Panc1 (cell line): ENCODE data around the gene CLSTN3. TPM values are rescaled to one million over a fixed set of nuclear protein-coding genes. Genes with fewer than 3 reads are reported as not detected.
"Not testable (repeated sequence)": the region's sequence is repeated elsewhere in the genome, so short reads cannot be mapped to it uniquely, and the experiment has no call there.

Source experiments
- ATAC-seq: fragments of 200-7000 bp; cut with Tn5 transposase; 2 replicates; pipeline ENCODE4 v1.9.1; 2020; ENCODE audit warnings: mild to moderate bottlenecking, moderate library complexity
- BruUV-seq: library from RNA; stranded (reverse); fragments of 400-500 nt; replicated peaks from 2 replicates; lab custom pipeline; 2021; lab: Mats Ljungman, UMichigan
- CTCF ChIA-PET: fragments of 300-600 bp; sonication (Branson Sonifier 250); formaldehyde crosslinking; loops from one replicate; lab custom pipeline; 2022; ENCODE audit warnings: antibody characterized with exemption; lab: Charles Lee
- POLR2A ChIA-PET: fragments of 300-600 bp; sonication (Branson Sonifier 250); formaldehyde crosslinking; loops from one replicate; lab custom pipeline; 2022; ENCODE audit warnings: antibody characterized with exemption; lab: Charles Lee
- DNase-seq: peaks from one replicate; pipeline ENCODE4 v3.0.0-alpha.2; 2010; ENCODE audit warnings: low read depth, low spot score
- H3K27ac ChIP-seq: 2 replicates; pipeline ENCODE4 v1.5.1; 2011; ENCODE audit warnings: mild to moderate bottlenecking, low read length, inconsistent platforms
- H3K27me3 ChIP-seq: fragments of 200-500 bp; sonication (Bioruptor generic); 2 replicates; pipeline ENCODE4 v1.6.0; 2014; ENCODE audit warnings: low read length, inconsistent platforms; ENCODE audit not compliant: control insufficient read depth, insufficient read depth
- H3K36me3 ChIP-seq: fragments of 200-500 bp; sonication (Bioruptor generic); 2 replicates; pipeline ENCODE4 v1.5.1; 2014; ENCODE audit warnings: inconsistent platforms, mild to moderate bottlenecking, low read length, moderate library complexity; ENCODE audit not compliant: control insufficient read depth, insufficient read depth
- H3K4me1 ChIP-seq: 2 replicates; pipeline ENCODE4 v1.5.1; 2011; ENCODE audit warnings: inconsistent platforms, mild to moderate bottlenecking, low read length, moderate library complexity; ENCODE audit not compliant: control insufficient read depth, insufficient read depth
- H3K4me3 ChIP-seq, 2 experiments: 2 replicates each; pipeline ENCODE4 v1.5.1; 2011 to 2012; ENCODE audit warnings: low read depth in 2 of 2, low read length in 2 of 2, mild to moderate bottlenecking in 2 of 2, inconsistent platforms in 1 of 2, moderate library complexity in 1 of 2
- H3K9me3 ChIP-seq: fragments of 200-500 bp; sonication (Bioruptor generic); 2 replicates; pipeline ENCODE4 v1.5.1; 2014; ENCODE audit warnings: low read depth, mild to moderate bottlenecking, inconsistent platforms, low read length, moderate library complexity; ENCODE audit not compliant: control insufficient read depth, insufficient read depth
- CTCF ChIP-seq: fragments of 450-650 bp; IDR thresholded peaks from 2 replicates; pipeline ENCODE4 v1.5.1; 2017; ENCODE audit warnings: mild to moderate bottlenecking
- POLR2AphosphoS5 ChIP-seq: IDR thresholded peaks from 2 replicates; pipeline ENCODE4 v1.6.1; 2012; ENCODE audit warnings: mild to moderate bottlenecking, low read depth, low read length, moderate library complexity
- REST ChIP-seq, 2 experiments: IDR thresholded peaks; 2 replicates each; pipeline ENCODE4 v1.6.1; 2011 to 2012; ENCODE audit warnings: low read depth in 2 of 2, control low read depth in 1 of 2, low read length in 1 of 2, mild to moderate bottlenecking in 1 of 2, moderate library complexity in 1 of 2; ENCODE audit not compliant: insufficient read depth in 1 of 2
- SIN3A ChIP-seq: IDR thresholded peaks from 2 replicates; pipeline ENCODE4 v1.6.1; 2012; ENCODE audit warnings: low read depth, mild to moderate bottlenecking, low read length, moderate library complexity, borderline replicate concordance; ENCODE audit not compliant: insufficient read depth
- TCF7L2 ChIP-seq: IDR thresholded peaks from 2 replicates; pipeline ENCODE4 v1.6.1; 2011; ENCODE audit warnings: mild to moderate bottlenecking, low read depth, low read length, inconsistent platforms
- in situ Hi-C: cut with HindIII; loops from 2 replicates; pipeline ENCODE4 v1.10.0; 2016; ENCODE audit warnings: low sequenced_read_pairs, low pct_unique_long_range_greater_than_20kb
- intact Hi-C: fragments of 100-400 bp; cut with micrococcal nuclease; formaldehyde crosslinking; loops from one replicate; pipeline ENCODE4 v1.10.0; 2022; ENCODE audit not compliant: unreplicated experiment
- total RNA-seq: library from RNA; stranded (reverse); gene quantifications from one replicate; pipeline ENCODE4 v1.2.1, GENCODE V29; 2021; ENCODE audit not compliant: unreplicated experiment

Gene CLSTN3
- total RNA-seq, 1 experiment from 2014 or later: 5.9 TPM

GRCh38 chr12:7103837-7104584 lies 26.2 kb upstream of the CLSTN3 start:
- intact Hi-C loops (no loop called here), in situ Hi-C loops (no loop called here)
- BruUV-seq: no TSS peak
- DNase-seq (no peak), ATAC-seq (no peak)
- TF ChIP-seq TCF7L2 (no peak), CTCF (no peak), POLR2AphosphoS5 (no peak), REST (IDR thresholded peaks at IDR 0.05; ENCODE audit: insufficient read depth in 1 of 2, low read depth in 2 of 2, low read length in 1 of 2) (no peak)
- Histone ChIP-seq H3K36me3 (no peaks in the 10 kb centered on the region; the same call in 1 of the 2 replicates), H3K9me3 (peaks cover 7% of the 10 kb centered on the region; the same call in 1 of the 2 replicates), H3K4me1 (0 out of 2 replicates have a peak, but pooled peaks cover 2% of the 10 kb centered on the region), H3K4me3 (no peak overlapping the region), H3K27ac (no peak overlapping the region), H3K27me3 (no peaks in the 10 kb centered on the region)
- CTCF ChIA-PET: no interaction called here
- POLR2A ChIA-PET: no interaction called here

GRCh38 chr12:7106082-7106481 lies 24.1 kb upstream of the CLSTN3 start:
- in situ Hi-C loops: no loop called here
- ChIA-PET POLR2A (no interaction called here), CTCF (no interaction called here)
- H3K9me3 ChIP-seq: peaks cover 7% of the 10 kb centered on the region; the same call in 1 of the 2 replicates
- no peak overlapping the region for H3K27ac ChIP-seq
- no peak for DNase-seq
- H3K4me3 ChIP-seq: no peak overlapping the region
- ATAC-seq: no peak
- H3K27me3 ChIP-seq: no peaks in the 10 kb centered on the region
- peaks cover 5% of the 10 kb centered on the region; the same call in 1 of the 2 replicates for H3K4me1 ChIP-seq
- intact Hi-C loops: no loop called here
- H3K36me3 ChIP-seq: no peaks in the 10 kb centered on the region; the same call in 1 of the 2 replicates
- BruUV-seq: no TSS peak
- no peak for TF ChIP-seq REST (IDR thresholded peaks at IDR 0.05; ENCODE audit: insufficient read depth in 1 of 2, low read depth in 2 of 2, low read length in 1 of 2)
- TF ChIP-seq TCF7L2: no peak
- TF ChIP-seq SIN3A: no peak
- TF ChIP-seq CTCF: no peak
- TF ChIP-seq POLR2AphosphoS5: no peak

GRCh38 chr12:7107181-7107580 lies 23.0 kb upstream of the CLSTN3 start:
- H3K9me3 ChIP-seq, in situ Hi-C loops, BruUV-seq, DNase-seq, POLR2A ChIA-PET, H3K36me3 ChIP-seq, CTCF ChIA-PET, H3K27ac ChIP-seq, intact Hi-C loops, H3K4me1 ChIP-seq, H3K27me3 ChIP-seq, ATAC-seq, H3K4me3 ChIP-seq: not testable (repeated sequence)
